GM21360 (cell line): ENCODE results near the gene ZACN.

Experiments used
- ATAC-seq: cut with Tn5 transposase; IDR thresholded peaks from one replicate; pipeline ENCODE4 v1.9.1; 2021; ENCODE audit warnings: mild to moderate bottlenecking, moderate library complexity; ENCODE audit not compliant: unreplicated experiment

The ZACN gene

DNA sequence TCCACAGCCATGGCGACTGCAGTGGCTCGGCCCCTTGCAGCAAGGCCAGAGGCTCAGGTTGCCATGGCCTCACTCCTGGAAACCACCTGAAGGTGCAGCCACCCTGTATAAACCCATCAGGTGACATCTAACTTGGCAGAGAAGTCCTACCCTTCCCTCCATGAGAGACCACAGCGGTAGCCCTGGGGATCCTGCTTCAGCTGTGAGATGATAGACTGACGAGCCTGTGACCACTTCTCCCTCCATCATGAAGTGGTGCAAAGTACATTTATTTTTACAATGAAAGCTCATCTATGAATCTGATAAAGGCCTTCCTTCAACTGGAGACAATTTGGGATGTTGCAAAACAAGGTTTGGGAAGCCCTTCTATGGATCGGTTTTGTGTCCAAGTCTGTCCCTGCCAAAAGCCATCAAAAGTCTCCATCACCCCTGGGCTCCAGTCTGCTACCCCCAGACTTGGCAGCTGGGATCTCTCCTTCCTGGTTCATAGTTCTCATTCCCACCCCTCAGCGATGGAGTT is 1.8 kb downstream of the ZACN start:
- ATAC-seq = no peak

DNA sequence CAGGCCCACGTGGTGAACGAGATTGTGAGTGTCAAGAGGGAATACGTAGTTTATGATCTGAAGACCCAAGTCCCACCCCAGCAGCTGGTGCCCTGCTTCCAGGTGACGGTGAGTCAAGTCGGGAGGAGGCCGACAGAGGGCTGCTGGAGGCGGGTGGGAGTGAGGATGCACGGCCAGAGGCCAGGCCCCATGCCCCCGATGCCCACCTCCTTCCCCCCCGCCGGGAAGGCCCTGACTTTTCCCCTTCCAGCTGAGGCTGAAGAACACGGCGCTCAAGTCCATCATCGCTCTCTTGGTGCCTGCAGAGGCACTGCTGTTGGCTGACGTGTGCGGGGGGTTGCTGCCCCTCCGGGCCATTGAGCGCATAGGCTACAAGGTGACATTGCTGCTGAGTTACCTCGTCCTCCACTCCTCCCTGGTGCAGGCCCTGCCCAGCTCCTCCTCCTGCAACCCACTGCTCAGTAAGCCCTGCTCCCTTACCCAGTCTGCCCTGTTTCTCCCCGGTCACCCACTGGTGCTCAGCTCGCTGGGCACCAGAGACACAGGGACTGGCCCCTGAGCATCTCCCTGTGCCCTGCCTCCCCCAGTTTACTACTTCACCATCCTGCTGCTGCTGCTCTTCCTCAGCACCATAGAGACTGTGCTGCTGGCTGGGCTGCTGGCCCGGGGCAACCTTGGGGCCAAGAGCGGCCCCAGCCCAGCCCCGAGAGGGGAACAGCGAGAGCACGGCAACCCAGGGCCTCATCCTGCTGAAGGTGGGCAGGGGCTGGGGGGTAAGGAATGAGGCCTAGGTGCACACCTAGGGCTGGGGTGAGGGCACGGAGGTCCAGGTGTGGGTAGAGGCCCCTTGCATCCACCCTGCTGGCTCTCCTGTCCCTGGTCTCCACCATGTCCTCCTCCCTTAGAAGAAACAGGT is 2.6 kb downstream of the ZACN start:
- no peak for ATAC-seq

DNA sequence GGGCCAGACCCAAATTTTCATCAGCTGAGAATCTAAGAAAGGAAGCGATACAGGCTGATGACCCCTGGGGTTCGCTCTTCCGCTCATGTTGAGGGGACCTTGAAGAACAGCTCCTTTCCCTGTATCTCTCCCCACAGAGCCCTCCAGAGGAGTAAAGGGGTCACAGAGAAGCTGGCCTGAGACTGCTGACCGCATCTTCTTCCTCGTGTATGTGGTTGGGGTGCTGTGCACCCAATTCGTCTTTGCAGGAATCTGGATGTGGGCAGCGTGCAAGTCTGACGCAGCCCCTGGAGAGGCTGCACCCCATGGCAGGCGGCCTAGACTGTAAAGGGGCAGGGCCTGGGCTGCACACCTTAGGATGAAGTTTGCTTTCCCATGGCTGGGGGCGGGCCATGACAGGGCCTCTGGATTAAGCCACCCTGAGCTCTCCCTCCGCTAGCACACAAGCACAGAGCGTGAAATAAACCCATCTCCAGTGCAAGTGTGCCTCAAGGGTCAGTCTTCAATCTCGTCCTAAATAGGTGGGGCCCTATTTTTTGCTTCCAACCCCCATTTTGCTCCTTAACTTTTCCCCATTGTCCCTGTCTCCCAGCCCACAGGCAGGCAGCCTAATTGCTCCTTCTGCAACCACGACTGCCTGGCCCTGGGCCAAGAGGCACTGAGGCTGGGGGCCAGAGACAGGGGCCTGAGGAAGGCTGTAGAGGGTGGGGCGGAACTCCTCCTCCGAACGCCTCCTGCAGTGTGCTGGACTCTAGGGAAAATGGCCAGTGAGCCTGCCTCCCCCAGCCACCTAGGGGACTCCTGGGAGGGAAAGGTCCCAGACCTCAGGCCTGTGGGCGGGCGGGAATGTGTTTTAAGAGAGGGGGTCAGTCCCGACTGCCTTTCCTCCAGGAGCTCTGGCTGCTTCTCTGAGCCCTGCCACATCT is 3.6 kb downstream of the ZACN start:
- no peak for ATAC-seq

DNA sequence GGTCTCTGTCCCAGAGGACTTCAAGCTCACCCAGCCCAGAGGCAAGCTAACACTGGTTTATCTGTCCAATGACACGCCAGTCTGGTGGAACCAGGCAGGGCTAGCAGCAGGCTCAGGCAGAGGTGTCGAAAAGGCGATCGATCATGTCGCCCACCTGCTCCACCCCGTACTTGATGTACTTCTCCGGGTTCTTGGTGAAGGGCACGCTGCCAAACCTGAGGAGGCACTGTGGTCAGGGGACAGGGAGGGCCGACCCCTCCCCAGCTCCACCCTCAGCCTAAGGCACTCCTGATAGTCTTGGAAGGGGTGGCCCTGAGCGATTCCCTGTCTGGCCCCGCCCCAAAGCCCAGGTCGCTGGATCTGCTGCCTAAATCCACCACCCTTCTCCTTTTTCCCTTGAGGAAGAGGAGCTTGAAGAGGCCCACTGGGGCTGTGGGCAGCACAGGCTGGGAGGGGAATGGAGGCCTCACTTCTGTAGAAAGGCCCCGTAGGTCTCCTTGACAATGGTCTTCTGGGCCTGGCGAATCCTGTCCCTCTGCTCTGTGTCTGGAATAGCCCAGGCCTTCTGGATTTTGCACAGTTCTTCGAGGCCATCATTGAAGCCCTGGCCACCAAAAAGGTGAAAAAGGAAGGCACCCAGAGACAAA is 4.7 kb downstream of the ZACN start:
- ATAC-seq = no peak

DNA sequence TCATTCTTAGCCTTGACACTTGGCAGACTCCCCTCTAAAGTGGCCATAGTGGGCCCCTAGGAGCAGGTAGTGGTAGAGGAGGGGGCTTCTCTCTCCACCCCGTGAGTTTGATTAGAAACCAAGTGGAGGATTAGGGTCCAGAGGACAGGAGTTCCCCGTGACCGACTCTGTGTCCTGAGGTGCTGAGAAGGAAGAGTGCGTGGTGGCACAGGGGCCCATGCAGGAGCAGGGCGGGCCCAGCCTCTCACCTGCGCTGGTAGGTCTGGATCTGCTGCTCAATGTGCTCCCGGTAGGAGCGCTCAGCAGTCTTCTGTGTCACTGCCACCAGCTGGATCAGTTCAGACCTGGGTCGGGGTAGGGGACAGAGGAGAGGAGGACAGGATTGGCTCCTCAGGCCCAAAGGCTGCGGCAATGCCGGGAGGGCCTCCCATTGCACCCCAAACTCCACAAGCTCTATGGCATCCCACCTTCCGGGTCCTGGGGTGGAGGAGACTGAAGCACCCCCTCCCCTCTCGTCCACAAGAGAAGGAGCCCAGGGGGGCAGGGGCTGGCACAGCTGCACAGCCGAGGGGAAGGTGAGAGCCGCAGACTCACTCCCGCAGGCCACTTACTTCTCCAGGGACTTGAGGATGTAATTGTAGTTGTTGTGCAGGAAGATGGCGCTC is 6.2 kb downstream of the ZACN start:
- ATAC-seq = no peak

DNA sequence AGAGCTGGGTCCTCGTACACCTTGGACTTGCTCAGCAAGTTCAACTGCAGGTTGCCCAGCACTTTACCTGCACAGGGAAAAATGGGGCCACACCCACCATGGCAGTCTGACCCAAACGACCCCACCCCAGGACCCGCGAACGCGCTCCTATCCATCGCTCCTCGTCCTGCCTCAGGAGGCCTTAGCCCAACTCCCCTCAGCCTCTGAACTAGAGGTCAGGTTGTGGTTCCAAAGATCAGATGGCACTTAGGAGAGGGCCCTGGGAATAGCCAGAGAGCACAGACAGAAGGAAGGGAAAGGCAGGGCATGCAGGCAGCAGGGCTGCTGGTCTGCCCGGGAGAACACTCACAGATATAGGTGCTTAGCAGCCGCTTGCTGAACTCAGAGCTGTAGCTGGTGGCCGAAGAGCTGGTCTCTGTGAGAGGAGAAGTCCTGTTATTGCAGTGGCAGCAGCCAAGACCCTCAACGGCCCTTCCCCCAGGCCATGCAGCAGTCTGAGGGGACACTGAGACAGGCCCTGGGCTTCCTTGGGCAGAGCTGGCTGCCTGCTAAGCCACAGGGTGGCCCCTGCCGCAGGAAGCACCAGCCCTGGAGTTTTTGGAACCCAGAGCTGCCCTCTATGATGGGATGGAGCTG is 6.9 kb downstream of the ZACN start:
- ATAC-seq = no peak

DNA sequence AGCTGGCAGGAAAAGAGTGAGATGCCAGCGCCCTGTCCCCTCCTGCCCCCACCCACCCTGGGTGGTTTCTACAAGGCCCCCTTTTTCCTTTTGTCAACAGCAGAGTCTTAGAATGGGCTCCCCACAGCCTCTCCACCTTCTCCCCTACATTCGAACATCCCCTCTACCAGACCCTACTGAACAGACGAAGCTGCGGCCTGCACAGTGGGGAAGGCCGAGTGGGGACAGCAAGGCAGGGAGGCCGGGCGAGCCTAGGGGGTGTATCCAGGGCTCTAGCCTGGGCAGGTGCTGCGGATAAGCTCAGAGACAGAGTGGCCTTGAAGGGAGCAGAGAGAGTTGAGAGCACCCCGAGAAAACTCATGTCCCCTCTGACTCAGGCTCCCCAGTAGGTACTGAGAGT is 7.4 kb downstream of the ZACN start:
- no peak for ATAC-seq

DNA sequence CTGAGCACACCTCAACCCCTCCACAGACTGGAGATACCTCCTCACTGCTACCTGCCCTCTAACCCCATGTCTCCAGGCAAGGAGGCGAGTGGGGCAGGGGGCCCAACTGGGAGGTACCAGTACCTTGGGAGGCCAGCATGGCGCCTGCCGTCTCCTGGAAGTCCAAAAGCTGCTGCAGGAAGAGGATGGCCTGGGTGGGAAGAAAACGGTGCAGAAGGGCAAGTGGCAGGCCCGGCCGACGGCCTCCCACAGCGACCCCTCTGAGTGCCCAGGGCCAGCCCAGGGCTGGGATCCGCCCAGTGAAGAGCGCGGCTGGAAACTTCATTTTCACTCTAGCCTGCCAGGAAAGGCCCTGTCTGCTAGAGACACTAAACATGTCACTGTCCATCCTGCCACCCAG is 8.5 kb downstream of the ZACN start:
- ATAC-seq = no peak

DNA sequence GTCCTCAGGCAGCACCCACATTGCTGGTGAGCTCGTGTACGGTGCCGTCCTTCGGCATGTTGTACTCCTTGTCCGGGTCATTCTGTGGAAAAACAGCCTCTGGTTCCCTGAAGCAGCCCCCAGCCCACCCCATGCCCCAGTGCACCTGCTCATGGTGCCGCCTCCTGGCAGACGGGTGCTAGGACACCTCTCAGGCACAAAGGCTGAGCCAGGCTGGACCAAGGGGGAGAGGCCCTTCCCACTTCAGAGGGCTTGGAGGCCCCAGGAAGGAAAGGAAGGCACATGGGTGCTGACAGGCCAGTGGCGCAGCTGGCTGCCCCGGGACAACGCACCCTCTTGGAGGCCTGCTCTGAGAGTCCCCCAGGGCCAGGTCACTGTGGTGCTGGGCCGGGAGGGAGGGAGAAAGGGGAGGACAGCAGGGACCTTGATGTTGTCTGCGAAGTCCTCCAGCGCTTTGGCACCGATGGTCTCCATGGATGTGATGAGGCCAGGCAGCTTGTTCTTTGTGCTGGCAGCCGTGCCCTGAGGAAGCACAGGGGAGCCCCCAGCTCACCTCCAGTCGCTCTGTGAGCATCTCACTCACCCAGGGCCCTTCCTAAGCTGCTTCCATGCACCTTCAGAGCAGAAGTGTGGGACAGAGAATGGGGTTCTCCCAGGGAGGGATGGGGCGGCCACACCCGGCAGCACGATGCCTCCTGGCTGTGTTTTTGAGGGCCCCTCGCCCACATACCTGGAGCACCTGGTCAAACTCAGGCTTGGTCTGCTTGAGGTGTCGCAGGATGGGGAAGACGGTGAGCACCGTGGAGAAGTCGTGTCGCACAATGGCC is 9.3 kb downstream of the ZACN start:
- ATAC-seq = no peak

DNA sequence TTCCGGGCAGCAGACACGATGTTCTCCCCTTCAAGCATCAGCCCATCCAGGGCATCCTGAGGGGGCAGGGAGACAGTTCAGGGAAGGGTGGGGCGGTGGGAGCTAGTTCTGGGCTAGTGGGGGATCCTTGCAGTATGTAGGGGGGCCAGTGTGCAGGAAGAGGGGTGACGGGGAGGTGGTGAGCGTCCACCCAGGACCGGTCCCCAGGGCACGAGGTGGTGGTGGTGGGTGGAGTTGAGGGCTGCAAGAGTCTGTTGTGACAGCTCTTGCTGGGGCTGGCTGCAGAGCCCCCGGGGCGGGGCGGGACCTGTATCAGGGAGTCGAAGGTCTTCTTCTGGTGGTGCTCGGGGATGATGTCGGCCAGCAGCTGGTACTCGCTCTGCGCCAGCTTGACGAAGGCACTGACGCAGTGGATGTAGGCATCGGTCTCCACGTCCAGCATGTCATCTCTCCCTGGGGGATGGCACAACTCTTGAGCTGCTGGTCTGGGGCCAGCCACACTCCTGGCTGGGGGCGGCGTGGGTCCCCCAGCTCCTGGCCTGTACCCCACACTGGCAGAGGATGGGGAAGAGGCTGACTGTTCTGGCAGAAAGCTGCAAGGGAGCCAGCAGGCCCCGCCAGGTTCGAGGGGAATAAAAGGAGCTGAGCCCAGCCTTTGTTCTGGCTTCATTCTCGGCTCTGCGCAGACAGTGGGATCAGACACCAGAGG is 10.0 kb downstream of the ZACN start:
- no peak for ATAC-seq

DNA sequence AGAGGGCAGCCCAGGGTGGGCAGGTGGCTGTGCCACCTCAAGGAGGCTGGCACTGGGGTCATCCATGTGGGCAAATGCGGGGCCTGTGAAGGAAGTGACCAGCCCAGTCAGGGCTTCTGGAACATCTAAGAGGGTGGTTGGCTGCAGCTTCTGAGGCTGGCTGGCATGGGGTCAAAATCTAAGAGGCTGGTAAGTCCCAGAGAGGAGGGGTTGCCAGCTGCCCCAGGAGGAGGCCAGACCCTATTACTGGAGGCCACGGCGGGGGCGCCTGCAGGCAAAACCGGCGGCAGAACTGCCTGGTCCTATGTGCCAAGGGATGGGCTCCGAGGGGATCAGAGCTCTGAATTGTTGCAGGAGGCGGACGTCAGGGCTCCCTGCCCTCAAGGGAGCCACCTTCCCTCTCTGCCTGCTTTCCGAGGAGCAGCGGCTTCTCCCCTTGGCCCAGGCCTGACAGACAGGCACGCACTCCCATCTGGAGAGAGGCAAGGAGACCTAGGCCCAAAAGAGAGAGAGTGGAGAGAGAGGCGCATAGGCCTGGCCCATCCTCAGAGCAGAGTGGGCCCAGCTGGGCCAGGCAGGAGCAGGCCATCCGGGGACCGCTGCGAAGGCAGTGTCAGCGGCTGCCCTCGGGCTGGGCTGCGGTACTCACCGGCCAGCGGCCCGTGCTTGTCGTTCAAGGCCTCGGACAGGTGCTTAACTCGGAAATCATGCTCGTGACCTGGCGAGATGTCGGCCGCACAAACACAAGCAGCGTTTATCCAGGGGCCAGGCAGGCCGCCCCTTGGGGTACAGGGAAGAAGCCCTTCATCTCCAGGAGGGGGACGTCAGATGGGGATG is 10.9 kb downstream of the ZACN start:
- ATAC-seq = no peak

DNA sequence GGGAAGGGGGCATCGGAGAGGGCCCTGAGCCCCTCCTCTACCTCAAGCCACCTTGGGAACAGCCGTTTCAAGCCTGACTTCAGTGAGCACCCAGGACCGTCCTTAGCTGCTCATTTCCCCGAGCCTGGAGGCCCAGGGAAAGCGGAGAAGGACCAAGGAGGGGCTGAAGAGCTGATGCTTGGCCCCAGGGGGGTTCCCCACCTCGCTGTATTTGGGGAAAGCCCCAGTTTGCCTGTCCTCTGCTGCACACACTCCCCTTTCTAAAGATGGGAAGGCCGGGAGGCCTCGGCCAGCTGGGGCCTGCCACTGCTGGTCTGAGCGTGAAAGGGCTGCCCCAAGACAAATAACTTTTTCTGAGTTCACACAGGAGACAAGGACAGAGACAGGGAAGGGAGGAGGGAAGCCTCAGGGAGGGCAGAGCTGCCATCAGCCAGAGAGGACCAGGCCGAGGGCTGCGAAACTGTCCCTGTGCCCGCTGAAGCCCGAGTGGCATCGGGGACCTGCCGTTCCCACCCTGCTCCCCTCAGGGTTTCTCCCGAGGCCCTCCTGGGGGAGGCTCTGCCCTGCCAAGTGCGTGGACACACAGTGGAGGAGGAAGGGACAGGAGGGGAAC is 11.6 kb downstream of the ZACN start:
- no peak for ATAC-seq

DNA sequence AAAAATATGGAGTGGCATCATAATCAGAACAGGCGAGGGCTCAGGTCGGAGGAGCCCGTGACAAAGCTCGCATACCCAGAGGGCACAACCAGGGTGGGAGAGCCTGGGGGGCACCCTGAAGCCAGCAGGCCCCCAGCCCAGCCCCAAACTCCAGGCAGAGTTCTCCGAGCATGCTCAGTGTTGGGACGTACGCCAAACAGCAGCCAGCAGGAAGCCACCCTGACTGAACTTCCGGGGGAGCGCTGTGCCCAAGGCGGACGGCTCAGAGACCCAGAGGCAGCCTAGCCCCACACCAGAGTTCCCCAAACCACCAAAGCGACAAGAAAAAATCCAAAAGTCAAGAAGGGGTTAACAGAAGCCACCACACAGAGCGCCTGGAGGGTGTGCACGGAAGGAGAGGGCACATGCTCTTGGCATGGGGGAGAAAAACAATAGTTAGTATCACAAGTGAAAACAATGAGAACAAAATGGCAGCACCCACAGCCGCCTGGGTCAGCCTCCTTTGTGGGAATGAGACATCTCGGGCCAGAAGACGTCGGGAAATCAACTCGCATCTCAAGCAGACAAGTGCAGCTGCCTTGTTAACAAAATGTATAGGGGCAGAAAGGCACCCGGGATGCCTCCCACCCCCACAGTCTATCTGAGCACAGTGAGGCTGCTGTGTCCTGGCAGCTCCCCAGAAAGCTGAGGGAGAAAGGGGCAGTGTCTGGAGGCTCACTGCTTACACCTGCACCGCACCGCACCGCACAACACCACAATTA is 12.7 kb downstream of the ZACN start:
- ATAC-seq = no peak

DNA sequence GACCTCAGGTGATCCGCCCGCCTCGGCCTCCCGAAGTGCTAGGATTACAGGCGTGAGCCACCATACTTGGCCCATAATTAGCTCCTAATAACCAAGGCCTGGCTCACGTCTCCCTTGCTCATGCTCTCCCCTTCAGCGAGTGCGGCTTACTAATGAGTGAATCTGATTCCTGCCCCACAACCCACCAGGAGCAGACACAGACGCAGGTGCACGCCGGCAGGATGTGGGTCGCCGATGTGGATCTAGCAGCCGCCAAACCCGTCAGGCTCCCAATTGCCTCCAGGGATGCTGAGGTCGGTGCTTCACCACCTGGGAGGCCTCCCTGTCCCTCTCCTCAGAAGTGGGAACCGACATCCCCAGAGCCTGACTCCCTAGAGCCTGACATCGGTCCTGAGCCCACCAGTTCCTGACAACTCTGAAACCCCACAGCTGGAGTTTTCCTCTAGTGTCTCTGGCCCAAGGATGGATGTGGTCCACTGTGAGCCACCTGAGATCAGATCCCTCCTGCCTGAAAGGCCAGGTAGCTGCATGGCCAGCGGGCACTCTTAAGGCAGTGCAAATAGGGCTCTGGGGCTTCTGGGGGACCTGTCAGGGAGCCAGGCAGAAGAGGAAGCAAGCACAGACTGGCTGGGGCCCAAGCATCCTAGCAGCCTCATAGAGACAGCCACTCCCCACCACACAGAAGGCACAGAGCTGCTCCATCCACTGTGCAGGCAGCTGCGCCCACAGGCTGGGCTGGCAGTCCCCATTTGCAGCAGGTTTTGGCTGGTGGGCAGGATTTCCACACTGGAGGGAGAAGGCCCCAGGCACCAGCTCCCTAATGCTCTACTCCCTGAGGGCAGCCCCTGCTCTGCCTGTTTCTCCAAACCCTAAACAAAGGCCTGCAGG is 13.8 kb downstream of the ZACN start:
- no peak for ATAC-seq

DNA sequence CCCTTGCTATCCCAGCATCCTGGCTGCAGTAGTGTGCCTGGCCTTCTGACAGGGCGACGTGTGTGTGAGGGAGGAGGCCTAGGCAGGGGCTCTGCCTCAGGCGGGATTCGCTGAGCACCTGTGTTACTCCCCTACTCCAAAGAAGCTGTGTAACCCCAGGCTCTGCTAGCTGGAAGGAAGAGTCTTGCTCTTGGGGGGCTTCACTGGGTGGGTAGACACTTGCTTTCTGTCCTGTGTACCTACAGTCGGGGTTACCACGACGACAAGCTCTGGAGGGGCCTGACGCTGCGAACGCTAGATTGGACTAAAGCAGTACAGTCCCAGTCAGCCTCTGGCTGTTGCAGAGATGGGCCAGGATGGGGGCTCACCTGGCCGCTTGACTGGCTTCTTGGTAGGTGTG is 15.1 kb downstream of the ZACN start:
- ATAC-seq = no peak

DNA sequence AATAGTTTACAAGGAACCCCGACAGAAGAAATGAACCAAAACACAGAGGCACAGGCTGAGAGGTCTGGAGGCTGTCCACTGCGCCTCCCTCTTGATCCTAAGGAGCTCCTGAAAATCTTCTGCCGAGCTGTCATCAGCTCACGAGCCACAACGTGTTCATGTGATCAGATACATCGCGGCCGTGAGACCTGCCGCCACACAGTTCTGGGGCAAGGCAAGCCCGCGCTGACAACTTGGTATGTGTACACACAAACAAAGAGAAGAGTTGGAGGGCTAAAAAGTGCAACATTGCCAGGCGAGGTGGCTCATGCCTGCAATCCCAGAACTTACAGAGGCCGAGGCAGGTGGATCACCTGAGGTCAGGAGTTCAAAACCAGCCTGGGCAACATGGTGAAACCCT is 17.0 kb downstream of the ZACN start:
- no peak for ATAC-seq
